HG03460 (cell line): ENCODE data around the gene GABRR2.
"Not testable (repeated sequence)": the region's sequence is repeated elsewhere in the genome, so short reads cannot be mapped to it uniquely, and the experiment has no call there.

Experiments used
- ATAC-seq: cut with Tn5 transposase; IDR thresholded peaks from one replicate; pipeline ENCODE4 v1.9.1; 2021; ENCODE audit not compliant: unreplicated experiment

GABRR2 gene

DNA sequence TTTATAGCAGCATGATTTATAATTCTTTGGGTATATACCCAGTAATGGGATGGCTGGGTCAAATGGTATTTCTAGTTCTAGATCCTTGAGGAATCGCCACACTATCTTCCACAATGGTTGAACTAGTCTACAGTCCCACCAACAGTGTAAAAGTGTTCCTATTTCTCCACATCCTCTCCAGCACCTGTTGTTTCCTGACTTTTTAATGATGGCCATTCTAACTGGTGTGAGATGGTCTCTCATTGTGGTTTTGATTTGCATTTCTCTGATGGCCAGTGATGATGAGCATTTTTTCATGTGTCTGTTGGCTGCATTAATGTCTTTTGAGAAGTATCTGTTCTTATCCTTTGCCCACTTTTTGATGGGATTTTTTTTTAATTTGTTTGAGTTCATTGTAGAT lies 20.0 kb downstream of the GABRR2 start:
- ATAC-seq = not testable (repeated sequence)

DNA sequence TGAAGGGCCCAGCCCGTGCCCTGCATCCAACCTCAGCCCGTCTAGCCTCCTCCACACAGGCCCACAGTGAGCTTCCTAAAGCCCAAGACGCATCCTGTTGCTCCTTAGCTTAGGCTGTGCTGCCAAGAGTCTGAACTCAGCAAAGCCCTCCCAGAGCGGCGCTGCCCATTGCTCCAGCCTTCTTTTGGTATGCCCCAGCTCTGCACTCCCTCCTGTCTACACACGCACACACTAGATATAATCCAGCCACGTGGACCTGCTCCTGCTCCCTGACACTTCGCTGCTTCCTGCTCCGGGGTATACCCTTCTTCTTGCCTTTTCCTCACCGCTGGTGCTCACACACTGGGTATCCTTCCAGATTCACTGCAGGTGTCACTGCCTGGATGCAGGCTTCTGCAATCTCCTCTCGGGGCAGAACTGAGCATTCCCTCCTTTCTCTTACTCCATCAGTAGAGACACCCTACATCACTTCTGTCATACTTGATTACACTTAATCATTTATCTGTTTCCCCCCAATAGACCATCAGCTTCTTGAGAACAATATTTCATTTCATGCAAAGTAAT lies 23.8 kb downstream of the GABRR2 start:
- no peak for ATAC-seq

DNA sequence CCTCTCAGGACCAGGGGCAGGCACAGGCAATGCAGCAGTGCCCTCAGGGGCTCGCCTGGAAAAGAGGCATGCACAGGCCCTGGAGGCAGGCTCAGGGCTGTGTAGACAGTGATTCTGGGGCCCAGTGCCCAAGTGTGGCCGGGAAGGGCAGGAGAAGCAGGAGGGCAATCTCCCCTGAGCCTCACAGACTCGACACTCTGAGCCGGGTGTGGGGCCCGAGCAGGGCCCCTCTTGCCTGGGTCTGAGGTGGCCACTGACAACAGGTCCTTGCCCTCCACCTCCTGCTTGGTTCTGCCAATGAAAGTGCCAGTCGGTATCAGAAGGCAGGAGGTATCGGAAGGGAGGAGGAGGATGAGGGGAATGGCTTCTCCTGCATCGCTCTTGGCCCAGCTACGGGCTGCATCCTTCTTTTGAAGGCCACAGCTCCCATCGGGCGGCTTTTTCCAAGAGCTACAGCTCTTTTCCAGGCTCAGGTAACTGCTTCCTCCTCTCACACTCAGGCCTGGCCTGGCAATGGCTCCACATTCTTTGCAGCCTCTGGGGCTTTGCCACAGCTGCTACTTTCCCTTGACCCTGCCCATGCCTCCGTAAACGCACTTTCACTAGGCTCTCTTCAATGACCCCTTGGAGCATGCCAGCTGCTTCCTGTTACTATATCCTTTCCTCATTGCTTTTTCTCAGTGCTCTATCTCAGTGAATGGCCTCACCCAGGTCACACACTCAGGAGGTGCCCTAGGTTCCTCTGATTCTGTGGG lies 24.5 kb downstream of the GABRR2 start:
- ATAC-seq = no peak

DNA sequence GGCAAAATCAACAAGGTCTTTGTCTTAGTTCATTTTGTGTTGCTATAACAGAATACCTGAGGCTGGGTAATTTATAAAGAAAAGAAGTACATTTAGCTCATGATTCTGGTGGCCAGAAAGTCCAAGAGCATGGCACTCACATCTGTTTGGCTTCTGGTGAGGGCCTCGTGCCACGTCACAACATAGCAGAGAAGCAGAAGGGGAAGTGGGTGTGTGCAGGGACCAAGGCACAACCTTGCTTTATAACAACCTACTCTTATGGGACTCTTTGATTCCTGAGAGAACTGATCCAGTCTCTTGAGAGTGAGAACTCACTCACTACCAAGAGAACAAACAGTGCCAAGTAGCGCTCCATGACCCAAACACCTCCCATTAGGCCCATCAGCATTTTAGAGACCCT lies 25.4 kb downstream of the GABRR2 start:
- no peak for ATAC-seq

DNA sequence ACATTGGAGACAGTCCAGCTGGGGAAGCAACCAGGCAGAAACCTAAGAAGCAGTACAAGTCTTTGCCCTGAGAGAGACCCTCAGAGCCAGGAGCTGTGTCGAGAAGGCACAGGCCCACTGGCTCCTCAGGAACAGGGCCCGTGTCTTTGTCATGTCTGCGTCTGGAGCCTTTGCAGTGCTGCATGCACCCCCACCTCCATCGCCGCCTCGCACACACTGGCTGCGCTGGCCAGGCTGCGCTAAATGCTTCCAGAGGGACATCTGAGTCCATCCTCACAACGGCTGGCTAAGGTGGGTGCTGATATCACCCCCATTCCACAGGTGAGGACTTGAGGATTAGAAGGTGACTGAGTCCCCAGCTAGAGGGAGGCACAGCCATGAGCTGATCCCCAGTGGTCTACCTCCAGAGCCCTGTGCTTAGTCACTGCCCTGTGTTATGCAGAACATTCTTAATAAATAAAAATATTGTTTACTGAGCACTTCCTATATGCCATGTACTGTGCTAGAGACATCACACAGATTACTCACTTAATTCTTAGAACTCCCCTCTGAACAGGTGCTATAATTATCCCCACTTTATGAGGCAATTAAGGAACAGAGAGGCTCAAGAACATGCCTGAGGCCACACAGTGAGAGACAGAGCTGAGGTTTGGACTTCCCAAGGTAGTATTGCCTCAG lies 27.6 kb downstream of the GABRR2 start:
- no peak for ATAC-seq

DNA sequence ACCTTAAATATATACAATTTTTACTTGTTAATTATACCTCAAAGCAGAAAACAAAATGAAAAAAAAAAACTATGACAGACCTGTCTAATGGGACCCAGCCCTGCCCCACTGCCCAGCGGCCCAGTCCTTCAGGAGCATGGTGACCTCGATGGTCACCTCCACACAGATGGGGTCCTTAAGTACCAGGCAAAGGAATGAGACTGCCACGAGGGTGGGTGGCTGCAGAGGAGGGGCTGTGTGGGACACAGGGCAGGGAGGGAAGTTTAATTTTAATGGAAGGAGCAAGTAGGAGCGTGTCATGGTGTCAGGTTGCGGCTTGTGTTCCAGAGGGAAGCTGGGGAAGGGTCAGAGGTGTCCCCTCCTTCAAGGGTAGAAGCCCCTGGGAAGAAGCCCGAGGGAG lies 28.6 kb downstream of the GABRR2 start:
- no peak for ATAC-seq

DNA sequence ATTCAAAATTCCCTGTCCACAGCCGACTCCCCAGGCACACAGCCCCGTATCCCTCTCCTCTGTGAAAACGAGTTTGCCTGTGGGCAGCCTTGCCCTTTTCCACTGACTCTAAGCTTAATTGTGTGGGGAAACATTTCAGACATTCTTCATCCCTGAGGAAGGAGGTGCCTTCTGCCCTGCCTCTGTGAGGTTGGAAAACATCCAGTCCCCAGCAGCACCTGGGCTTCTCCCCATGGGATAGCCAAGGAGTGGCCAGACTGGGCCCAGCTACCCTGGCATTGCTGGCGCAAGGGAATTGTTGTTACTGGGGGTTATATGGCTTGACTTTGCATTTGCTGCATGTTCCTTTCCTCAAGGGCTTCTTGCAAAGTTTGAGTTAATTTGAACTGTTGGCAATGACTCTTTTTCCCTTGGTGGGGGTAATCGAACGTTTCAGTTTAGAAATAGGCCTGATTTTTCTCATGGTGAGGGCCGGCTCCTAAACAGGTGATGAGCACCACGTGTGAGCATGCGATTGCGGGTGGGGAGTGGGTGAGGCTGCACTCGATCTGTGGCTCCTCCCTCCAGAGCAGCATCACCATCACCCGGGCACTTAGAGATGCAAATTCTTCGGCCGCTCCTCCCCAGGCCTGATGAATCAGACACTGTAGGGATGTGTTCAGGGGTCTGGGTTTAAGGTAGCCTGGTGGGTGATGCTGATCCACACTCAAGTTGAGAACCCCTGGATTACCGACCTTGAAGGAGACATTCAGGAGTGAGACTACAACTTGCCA lies 29.9 kb downstream of the GABRR2 start:
- ATAC-seq = no peak

DNA sequence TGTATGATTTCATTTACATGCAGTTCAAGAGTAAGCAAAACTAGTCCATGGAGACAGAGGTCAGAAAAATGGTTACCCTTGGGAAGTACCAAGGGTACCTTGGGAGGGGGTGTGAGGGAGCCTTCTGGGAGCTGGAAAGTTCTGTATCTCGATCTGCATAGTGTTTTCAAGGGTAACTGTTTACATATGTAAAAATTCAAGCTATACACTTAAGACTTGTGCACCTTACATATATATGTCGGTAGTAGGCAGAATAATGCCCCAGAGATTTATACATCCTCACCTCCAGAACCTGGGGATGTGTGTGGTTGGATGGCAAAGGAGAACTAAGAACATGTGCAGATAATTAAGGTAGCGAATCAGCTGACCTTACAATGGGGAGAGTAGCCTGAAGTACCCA lies 31.0 kb downstream of the GABRR2 start:
- ATAC-seq = no peak

DNA sequence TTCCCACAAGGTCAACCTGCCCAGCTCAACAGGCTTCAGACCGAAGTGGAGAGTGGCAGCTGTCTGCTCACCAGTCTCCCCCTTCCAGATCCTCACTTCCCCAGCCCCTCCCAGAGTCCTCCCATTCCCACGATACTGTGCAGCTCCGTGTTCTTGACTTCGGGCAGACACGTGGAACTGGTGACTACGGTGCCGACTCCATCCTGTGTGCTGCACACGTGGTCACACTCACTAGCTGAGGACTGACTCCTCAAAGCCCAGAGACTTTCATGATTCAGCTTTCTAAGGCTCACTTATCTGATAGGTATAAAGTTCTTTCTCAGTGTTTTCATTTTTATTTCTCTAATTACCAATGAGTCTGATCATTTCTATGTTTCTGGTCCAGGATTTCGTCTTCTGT lies 32.4 kb downstream of the GABRR2 start:
- ATAC-seq = no peak

DNA sequence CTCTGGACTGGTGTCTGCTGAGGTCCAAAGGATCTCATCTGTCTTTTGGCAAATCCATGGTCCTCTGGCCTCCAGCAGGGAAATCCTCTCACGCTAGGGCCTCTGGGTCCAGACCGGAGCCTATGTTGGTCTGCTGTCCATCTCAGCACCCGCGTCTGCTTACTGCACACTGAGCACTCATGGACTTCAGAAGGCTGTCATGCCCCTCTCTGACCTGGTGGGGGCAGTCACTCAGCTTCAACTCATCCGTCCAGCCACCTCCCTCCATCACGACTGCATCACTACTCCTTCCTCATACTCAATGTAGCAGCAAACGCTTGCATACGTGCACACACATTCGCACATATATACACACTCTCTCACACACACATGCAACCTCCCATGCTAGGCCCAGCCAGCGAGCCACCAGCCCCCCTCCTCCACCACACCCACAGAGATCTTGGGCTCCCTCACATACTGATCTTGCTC lies 33.3 kb downstream of the GABRR2 start:
- ATAC-seq = peak; percentile 90

DNA sequence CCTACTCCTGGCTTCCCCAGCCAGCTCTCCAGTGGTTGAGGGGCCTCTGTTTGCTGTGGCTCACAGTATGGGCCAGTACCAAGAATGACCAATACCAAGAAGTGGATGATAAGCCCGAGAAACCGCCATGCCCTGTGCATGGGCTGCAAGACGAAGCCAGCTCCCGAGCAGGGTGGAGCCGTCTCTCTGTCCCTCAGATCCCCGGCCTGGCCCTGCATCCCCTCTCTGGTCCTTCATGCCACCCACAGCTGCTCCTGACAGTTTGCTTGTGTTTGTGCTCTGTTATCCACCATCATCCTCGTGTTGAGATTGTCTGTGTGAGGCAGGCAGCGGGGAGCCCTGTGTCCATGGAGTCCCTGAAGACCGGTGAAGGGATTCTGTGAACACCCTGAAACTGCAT lies 36.1 kb downstream of the GABRR2 start:
- no peak for ATAC-seq

DNA sequence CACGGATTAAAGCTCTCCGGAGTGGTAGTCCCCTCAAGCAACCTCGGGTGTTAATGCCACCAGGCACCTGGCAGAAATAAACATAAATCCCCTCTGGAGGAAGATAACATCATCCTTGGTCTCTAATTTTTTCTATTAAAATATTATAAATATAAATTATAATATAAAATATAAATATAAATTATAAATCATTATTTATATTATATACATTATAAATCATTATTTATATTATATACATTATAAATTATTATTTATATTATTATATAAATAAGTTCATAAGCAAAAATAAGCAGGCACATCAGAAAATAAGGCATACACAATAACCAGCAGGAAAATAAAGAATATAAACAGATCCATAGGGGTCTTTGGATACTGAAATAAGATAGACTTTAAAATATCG lies 39.2 kb downstream of the GABRR2 start:
- no peak for ATAC-seq

DNA sequence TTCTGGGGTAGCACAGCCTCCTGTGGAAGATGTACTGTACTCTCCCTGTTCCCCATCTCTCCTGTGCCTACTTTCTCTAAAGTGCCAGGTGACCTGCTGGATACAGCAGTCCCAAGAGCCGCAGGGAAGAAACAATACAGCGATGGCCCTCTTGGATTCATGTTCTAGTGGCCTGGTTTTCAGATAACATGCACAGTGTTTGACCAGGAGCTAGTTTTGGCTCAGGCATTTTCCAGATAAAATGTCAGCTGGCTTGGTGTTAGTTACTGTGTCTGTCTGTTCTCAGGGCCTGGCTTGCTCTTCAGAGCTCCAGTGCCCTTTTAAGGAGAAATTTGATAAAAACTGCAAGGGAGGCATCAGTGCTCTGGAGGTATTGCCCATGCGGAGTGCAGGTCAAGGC lies 41.3 kb downstream of the GABRR2 start:
- ATAC-seq = no peak

DNA sequence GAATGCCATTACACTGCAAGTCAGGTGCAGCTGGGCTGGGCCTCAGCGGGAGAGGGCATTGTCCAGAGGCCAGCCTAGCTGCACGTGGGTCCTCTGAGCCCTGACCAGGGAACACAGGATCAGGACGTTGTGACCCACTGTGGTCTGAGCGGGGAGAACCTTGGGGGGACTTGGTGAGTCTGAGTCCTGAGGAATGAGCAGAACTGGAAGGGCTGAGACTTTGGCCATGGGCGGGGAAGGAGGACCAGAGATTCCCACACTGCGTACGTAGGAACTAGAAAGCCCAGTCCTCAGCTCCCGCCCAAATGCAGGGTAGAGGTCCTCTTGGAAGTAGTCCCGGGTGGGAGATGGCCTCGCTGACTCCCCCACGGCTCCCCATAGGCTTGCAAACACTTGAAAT lies 42.5 kb downstream of the GABRR2 start:
- no peak for ATAC-seq

DNA sequence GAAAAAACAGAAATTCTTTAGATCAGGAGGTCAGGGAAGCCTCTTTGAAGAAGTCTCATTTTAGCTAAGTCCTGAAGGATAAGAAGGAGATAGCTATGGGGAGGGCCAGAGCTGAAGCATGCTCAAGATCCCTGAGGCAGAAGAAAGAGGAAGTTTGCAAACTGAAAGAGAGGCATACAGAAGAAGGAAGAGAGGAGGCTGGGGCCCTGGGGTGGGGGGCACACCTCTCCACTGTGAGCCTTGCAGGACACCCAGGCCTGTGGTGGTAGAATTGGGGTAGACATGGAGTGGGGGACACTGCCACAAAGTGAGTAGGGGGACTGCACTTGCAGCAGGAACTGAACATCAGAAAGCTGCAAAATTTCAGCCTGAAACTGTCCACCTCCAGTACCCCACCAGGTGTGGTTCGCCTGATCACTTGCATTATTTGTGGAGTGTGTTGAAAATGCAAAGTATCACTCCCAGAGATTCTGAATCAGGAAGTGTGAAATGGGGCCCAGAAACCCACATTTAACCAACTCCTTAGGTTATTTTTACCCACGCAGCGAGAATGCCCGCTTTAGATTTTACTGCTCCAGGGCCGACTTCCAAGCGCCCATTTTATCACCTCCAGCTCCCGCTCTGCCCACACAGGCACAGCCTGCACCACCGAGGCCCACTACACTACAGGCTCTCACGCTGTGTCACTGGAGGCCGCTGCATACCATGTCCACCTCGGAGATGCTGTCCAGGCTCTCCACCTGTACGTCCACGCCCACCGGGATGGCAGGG lies 44.0 kb downstream of the GABRR2 start:
- peak; percentile 77 for ATAC-seq

DNA sequence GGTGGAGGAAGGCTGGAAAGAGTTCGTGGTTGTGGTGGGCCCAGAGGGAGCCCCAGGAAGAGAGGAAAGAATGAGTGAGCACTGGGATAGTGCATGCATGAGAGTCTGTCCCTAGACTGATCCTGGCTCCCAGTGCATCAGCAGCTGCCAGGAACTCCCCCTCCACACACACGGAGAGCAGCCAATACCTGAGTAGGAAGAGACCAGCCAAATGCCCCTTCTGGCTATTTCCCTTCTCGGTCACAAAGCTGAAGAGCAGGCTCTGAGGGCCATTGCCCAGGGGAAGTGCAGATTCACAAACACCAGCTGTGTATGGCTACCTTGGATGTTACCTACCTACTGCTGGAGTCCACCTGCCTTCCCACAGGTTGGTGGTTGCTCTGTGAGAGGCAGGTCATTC lies 45.1 kb downstream of the GABRR2 start:
- ATAC-seq = no peak

DNA sequence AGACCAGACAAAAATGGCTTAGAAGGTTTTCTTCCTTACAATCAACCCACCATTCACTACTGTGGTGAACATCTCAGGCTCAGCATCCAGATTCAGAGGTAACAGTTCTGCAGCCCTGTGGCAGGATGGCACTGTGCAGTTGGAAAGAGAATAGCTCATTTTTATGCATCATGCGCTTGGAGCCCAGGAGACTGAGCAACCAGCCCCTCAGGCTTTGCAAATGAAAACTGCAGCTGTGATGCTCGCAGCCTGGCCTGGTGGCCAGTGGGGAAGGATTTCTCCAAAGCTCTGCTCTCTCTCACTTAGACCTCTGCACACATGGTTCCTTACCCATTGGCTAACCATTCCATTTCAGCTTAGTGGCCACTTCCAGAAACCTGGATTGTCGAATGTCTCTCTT lies 45.8 kb downstream of the GABRR2 start:
- ATAC-seq = no peak

DNA sequence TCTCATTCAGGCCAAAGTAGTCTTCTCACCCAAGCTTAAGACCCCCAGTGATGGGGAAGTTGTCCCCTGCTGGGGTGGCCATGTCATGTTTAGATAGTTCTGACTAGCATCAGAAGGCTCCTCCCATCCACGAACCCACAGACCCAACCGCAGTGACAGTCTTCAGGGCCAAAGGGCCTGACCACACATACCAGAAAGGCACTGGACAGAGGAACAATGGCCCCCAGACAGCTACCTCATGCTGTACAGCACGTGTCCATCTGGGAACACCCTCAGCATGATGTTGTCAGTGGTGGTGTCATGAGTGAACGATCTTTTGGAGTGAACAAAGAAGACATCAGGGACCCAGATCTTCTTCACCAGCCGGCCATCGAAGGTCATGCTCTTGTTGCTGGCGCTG lies 46.3 kb downstream of the GABRR2 start:
- no peak for ATAC-seq

DNA sequence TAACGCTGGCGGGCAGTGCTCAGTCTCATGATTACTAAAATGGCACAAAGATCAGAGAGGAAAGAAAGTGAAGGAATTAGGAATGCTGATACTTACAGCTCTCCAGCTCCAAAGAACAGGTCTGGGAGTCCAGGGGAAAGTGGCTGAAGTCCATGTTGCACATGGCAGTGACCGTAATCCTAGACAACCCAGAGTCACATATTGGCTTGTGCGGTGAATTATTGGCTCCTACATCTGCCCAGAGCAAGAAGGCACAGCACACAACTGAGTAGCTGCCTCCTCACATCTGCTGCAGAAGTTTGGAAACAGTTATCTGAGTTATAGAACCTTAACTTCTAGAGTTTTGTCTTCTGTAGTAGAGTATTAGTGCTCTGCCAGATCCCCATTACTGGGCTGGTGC lies 47.2 kb downstream of the GABRR2 start:
- no peak for ATAC-seq

DNA sequence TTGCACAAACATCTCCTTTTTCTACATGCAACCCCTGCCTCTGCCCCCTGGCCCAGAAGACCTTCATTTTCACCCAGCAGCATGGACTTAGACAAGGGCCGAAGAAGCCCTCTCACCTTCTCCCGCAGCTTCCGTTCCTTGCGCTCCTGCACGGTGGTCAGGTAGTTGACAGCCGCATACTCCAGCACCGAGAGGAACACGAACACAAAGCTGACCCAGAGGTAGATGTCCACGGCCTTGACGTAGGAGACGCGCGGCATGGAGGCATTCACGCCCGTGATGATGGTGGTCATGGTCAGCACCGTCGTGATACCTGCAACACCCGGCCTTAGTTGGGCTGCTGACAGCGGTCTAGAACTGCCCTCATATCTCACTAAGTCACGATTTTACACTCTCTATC lies 50.8 kb downstream of the GABRR2 start:
- ATAC-seq = no peak

DNA sequence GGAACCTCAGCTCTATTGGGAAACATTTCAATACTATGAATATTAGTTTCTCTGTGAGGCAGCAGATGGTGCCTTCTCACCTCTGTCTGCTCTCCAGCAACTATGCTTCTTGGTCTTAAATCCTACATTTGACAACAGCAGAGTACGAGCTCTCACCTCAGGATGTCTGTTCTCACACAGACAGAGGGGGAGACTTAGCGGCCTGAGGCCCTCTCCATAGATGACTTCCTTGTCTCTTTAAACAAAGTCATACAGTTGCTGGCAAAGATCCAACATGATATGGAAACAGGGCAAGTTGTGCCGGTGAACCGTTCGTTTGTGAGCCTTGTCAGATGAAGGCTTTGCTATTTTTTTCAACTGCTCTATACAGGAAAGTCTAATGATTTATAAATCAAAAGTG lies 54.3 kb downstream of the GABRR2 start:
- ATAC-seq = no peak
